Measurements from ENCODE around the gene TAS1R3.

TAS1R3 gene

DNA sequence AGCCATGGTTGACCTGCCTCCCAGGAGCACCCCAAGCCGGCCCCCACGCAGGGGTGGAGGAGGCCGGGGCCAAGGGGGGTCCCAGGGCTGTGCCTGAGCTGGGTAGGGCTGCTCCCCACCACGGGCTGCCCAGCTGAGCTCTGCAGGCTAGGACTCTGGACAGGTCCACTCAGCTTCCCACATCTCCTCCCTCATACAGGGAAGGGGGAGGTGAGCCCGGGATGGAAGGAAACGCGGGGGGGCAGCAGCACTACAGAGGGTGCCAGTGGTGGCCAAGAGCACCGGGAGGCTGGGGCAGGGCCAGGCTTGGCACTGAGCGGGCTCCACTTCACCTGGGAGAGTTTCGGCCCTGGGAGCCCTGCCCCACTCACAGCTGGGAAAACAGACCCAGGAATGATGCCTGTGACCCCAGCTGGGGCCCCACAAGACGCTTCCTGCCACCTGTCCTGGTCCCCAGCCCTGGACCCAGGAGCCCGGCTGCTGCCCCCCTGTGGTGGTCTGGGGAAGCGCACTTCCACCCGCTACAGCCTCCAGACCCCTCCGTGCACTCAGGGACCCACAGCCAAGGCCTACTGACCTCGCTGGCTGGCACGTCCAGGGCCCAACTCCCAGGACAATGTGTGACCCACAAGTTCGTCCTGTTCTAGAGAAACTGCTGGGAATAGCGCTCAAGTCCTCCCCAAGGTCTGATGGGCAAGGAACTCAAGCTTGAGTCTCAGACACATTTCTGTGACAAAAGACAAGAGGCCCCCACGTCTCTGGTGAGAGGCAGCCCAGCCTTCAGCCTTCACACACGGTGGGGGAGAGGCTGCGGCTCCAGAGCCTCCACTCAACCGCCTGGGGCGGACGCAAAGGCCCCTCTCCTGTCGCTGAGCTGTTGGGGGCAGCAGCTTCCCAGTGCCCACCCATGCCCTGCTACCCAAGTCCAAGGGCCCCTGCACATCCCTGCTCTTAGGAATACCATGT lies 40.9 kb downstream of the TAS1R3 start:
- DNase-seq, result peak; percentile 55

GRCh38 chr1:1373051-1373814 lies 42.2 kb downstream of the TAS1R3 start:
- DNase-seq, result no peak

GRCh38 chr1:1373815-1374588 lies 42.9 kb downstream of the TAS1R3 start:
- DNase-seq, result no peak

DNA sequence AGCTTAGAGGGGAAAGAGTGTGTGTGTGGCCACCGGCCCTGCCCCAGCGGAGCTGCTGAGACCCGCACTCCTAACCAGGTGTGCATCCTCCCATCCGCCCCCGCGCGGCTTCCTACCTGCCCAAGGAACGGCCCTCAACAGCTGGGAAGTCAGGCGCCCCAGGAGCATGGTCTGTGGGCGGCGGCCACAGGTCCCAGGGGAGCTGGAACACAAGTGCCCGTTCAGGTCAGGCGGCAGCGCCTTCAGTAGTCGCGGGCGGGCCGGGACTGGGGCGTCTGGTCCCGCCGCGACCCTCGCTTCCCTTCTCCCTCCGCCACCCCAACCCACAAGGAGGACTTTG lies 43.5 kb downstream of the TAS1R3 start:
- DNase-seq, result no peak

DNA sequence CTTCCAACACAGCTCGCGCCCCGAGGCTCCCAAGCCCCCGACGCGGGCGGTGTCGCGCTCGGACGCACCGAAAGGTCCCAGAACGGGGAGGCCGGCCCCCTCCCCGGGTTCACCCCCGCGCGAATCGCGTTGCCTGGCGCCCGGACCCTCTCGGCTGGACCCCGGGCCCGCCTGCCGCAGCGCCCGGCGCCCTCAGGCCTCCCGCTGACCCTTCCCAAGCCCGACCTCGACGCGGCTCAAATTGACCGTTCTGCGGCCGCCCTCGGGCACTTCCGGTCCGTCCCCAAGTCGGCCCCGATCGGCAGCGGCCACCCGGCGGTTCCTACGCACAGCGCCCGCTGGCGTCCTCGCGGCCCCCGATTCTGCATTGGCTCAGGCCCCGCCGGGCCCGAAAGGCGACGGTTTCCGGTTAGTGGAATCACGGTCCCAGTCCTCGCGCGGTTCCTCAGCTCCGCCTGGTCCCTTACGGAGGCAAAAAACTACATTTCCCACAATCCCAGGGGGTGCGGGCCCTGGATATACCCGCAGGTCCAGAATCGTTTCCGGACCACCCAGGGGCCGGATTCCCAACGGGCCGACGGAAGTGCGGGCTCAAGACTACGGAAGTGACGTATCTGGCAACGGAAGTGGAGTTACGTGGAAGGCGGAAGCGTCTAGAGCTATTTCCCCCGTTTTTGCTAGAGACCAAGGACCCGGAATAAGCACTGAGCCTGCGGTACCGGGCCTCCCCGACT lies 44.0 kb downstream of the TAS1R3 start, which contains the start of gene AURKAIP1:
TSS of gene AURKAIP1 (minus strand) at position 279 of the 734 bp plus-strand sequence. CDS start 451 bp downstream, outside the sequence.
- peak; percentile 75 for DNase-seq

DNA sequence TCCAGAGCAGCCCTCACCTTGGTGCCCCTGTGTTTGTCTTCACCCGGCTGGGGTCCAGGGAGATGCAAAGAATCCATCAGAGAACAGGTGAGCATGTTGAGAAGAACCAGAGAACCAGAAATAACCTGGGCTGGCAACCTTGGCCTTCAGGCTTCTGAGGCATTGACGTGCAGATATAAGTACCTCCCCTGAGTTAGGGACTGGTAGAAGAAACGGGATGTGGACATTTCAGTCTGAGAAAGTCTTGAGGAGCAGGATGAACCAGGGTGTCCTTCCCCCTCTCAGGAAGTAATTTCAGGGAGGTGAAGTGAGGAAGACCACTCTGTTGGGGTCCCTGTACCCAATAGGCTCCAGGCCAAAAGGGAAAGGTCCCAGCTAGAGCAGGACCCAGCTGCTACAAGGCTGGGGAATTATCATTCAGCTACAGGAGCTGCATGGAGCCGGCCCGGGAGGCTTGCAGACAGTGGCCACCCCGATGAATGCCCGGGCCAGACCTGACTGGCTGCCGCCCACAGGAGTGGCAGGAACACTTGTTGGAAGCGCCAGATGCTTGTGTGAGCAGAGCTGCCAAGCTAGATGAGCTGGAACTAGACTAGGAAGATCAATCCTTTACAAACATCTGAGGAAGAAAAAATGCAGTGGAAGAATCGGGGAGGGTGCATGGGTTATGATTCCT lies 45.6 kb downstream of the TAS1R3 start:
- DNase-seq, result no peak

DNA sequence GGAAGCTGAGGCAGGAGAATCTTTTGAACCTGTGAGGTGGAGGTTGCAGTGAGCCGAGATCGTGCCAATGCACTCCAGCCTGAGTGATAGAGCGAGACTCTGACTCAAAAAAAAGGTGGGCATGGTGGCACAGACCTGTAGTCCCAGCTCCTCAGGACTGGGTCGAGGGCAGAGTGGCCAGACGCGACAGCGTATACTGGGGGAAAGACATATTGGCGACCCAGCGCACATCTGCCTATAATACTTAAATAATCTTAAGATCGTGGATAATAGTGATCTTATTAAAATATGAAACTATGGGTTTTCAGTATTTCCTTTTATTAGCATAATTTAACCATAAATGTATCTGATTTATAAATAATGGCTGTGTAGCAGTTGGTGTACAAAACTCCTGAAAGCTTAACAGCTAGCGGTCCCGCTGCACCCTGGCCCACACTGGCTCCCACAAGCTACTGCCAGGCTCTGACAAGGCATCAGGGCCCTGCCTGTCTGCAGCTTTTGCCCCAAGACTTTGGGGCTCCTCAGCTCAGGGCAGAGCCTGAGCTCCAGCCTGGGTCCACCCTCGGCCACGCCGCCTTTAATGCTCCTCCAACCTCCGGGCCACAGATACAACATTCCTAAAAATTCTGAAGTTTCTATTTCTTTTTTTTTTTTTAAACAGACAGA lies 46.6 kb downstream of the TAS1R3 start:
- no peak for DNase-seq

GRCh38 chr1:1380860-1381259 lies 49.8 kb downstream of the TAS1R3 start:
- no peak for DNase-seq

DNA sequence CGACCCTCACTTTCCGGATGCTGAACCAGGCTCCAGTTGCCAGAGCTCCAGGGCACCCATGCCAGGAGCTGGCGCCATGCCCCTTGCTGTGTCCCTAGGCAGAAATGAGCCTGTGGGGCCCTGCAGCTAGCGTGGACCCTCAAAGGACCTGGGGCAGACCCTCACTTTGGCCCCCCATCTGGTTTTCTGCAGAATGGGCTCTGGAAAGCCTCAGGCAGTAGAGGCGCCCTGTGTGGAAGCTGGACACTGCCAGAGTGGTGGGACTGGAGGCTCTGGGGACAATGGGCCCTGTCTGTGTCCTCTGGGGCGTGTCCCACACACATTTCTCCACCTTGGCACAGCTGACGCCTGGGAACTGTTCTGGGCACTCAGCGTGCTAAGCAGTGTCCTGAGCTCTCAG lies 50.2 kb downstream of the TAS1R3 start:
- no peak for DNase-seq
